ENCODE measurements around the gene TJP2.

DNA sequence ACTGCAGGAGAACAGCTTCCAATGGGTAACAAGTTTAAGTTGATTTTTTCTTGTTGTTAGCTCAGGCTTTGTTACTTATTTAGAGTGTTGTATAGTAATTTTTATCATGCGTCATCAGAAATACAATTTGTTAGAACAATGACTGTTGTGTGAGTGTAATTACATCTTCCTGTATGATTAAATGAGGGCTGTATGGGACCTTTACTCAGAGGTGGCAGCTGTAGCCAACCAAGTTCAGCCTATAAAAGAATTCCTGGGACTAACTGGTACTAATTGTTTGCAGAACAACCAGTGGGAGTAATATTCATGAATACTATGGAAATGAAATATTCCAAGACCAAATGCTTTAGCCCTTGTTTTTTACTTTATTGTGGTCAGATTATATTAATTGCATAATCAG, 30.8 kb upstream of the TJP2 start:
- TF ChIP-seq, protein P1, sequence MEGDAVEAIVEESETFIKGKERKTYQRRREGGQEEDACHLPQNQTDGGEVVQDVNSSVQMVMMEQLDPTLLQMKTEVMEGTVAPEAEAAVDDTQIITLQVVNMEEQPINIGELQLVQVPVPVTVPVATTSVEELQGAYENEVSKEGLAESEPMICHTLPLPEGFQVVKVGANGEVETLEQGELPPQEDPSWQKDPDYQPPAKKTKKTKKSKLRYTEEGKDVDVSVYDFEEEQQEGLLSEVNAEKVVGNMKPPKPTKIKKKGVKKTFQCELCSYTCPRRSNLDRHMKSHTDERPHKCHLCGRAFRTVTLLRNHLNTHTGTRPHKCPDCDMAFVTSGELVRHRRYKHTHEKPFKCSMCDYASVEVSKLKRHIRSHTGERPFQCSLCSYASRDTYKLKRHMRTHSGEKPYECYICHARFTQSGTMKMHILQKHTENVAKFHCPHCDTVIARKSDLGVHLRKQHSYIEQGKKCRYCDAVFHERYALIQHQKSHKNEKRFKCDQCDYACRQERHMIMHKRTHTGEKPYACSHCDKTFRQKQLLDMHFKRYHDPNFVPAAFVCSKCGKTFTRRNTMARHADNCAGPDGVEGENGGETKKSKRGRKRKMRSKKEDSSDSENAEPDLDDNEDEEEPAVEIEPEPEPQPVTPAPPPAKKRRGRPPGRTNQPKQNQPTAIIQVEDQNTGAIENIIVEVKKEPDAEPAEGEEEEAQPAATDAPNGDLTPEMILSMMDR (conservative IDR thresholded peaks at IDR 0.05; ENCODE audit: low read depth, low read length): no peak
- TF ChIP-seq SMC3 (IDR thresholded peaks at IDR 0.05; ENCODE audit: low read depth, low read length) (no peak), RAD21 (IDR thresholded peaks at IDR 0.05; ENCODE audit: low read length) (no peak), POLR2A (IDR thresholded peaks at IDR 0.05; ENCODE audit: low read depth, low read length) (no peak), CEBPB (IDR thresholded peaks at IDR 0.05; ENCODE audit: low read depth, low read length) (no peak), MAFK (IDR thresholded peaks at IDR 0.05; ENCODE audit: low read depth, low read length) (no peak), MXI1 (IDR thresholded peaks at IDR 0.05; ENCODE audit: borderline replicate concordance, low read depth, low read length) (no peak), BHLHE40 (IDR thresholded peaks at IDR 0.05; ENCODE audit: low read depth, low read length) (no peak), CHD1 (IDR thresholded peaks at IDR 0.05; ENCODE audit: low read depth, low read length) (no peak), RFX5 (IDR thresholded peaks at IDR 0.05; ENCODE audit: low read depth, low read length) (no peak), FOS (IDR thresholded peaks at IDR 0.05; ENCODE audit: low read depth, low read length) (no peak), RCOR1 (IDR thresholded peaks at IDR 0.05; ENCODE audit: insufficient replicate concordance, low read length) (no peak)
- TF ChIP-seq, protein P2, sequence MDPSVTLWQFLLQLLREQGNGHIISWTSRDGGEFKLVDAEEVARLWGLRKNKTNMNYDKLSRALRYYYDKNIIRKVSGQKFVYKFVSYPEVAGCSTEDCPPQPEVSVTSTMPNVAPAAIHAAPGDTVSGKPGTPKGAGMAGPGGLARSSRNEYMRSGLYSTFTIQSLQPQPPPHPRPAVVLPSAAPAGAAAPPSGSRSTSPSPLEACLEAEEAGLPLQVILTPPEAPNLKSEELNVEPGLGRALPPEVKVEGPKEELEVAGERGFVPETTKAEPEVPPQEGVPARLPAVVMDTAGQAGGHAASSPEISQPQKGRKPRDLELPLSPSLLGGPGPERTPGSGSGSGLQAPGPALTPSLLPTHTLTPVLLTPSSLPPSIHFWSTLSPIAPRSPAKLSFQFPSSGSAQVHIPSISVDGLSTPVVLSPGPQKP (IDR thresholded peaks at IDR 0.05; ENCODE audit: borderline replicate concordance, low read depth, low read length): no peak
- TF ChIP-seq, protein P3, sequence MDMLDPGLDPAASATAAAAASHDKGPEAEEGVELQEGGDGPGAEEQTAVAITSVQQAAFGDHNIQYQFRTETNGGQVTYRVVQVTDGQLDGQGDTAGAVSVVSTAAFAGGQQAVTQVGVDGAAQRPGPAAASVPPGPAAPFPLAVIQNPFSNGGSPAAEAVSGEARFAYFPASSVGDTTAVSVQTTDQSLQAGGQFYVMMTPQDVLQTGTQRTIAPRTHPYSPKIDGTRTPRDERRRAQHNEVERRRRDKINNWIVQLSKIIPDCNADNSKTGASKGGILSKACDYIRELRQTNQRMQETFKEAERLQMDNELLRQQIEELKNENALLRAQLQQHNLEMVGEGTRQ (IDR thresholded peaks at IDR 0.05; ENCODE audit: low read depth, low read length): no peak
